GM19438 (cell line): Measurements from ENCODE around the gene EMD.
"Not testable (repeated sequence)": the region's sequence is repeated elsewhere in the genome, so short reads cannot be mapped to it uniquely, and the experiment has no call there.

Experiments
- ATAC-seq: cut with Tn5 transposase; IDR thresholded peaks from one replicate; pipeline ENCODE4 v1.9.1; 2021; ENCODE audit warnings: low read depth; ENCODE audit not compliant: unreplicated experiment

Gene EMD

DNA sequence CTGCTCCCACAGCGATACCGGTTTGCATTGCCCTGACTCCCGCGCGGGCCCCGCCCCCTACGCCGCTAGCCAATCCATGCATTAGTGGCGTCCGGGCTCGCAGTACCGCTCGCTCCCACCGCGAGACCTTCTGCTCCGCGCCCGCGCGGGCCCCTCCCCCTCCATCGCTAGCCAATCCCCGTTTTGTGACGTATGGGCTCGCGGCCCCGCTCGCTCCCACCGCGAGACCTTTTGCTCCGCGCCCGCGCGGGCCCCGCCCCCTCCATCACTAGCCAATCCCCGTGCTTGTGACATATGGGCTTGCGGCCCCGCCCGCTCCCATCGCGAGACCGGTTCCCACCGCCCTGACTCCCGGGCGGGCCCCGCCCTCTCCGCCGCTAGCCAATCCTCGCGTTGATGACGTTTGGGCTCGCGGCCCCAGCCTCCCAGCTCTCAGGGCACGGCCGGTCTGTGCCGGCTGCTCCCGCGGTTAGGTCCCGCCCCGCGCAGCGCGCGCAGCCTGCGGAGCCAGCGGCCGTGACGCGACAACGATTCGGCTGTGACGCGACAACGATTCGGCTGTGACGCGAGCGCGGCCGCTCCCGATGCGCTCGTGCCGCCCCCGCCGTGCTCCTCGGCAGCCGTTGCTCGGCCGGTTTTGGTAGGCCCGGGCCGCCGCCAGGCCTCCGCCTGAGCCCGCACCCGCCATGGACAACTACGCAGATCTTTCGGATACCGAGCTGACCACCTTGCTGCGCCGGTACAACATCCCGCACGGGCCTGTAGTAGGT lies at the start of gene EMD:
TSS of gene EMD (plus strand) at position 497 of the 770 bp plus-strand sequence. CDS start at position 687, 190 bp downstream.
- peak; percentile 87 for ATAC-seq

GRCh38 chrX:154332561-154332960 lies 46.5 kb upstream of the EMD start:
- no peak for ATAC-seq

- ATAC-seq = no peak
Observed at GRCh38 chrX:154333116-154333515, 46.0 kb upstream of the EMD start.

GRCh38 chrX:154333837-154334271 lies 45.2 kb upstream of the EMD start:
- ATAC-seq = peak; percentile 75

- ATAC-seq = no peak
Observed at GRCh38 chrX:154334496-154334895, 44.6 kb upstream of the EMD start.

DNA sequence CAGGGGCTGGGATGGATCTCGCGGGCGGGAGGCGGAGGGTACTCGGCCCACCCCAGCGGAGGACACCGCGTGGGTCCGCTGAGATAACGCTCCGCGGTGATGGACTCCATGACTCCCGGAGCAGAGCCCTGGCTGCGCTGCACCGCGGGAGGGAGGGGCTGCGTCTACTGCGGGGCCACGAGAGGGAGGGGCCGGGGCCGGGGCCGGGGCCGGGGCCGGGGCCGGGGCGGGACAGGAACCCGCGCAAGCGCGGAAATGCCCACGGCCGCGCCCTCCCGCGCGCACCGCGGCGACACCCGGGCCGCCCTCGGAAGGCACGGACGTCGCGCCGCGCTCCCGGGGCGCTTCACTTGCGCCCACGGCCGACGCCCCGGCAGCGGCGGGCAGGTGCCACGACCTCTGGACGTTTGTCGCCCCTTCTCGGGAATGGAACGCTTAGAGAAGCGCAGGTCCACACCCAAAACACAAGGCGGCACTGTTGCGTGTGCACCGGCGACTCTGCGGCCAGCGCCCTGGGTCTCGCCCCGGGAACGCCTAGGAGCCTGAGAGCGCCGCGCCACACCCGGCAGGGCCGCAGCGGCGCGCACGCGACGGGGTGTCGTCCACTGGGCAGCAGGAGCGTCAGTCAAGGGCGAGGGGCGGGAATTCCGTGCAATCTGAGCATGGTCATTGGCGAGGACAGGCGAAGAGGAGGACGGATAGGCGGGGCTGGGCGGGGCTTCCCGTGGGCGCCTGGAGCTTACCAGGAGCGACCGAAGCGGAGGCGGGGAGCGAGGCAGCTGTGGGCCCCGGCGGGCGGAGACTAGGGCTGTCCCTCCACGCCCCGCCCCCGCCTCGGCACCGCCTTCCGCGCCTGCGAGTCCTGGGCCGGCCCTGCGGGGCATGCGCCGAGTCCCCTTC lies 37.4 kb upstream of the EMD start:
- peak; percentile 66 for ATAC-seq

GRCh38 chrX:154343063-154343462 lies 36.0 kb upstream of the EMD start:
- not testable (repeated sequence) for ATAC-seq

DNA sequence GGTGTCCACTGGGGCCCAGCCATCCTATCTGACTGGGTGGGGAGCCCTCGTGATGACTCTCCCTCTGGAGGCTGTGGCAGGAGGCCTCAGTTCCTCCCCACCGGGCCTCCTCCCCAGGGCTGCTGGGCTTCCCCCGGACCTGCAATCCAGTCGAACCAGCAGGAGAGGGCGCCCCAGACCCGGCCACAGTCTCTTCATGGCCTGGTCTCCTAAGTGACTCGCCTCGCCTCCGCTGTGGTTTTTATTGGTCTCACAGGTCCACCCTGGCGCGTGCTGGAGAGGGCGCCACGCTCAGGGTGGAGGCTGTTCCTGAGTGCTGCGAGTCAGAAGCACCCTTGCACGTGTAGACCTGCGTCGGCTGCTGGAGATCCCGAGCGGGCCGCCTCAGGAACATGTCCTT lies 35.5 kb upstream of the EMD start:
- peak; percentile 40 for ATAC-seq

GRCh38 chrX:154348114-154348531 lies 31.0 kb upstream of the EMD start:
- no peak for ATAC-seq

GRCh38 chrX:154348646-154349358 lies 30.3 kb upstream of the EMD start:
- ATAC-seq = no peak

GRCh38 chrX:154349359-154349935 lies 29.6 kb upstream of the EMD start:
- ATAC-seq = no peak

DNA sequence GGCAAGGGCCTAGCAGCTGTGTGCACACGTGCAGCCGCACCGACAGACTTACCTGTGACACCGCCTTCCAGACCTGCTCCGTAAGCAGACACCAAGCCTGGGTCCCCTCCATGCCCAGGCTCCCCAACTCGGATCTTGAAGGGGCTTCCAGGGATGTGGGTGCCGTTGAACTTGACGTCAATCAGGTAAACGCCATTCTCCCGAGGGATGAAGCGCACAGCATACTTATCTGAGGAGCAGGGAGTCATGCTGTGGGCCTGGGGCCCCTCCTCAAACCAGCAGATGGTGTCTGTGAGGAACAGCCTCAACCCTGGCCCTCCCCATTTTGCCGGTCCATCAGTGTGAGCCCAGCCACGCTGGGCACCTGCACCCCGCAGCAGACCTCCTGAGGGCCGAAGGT lies 29.1 kb upstream of the EMD start:
- no peak for ATAC-seq

DNA sequence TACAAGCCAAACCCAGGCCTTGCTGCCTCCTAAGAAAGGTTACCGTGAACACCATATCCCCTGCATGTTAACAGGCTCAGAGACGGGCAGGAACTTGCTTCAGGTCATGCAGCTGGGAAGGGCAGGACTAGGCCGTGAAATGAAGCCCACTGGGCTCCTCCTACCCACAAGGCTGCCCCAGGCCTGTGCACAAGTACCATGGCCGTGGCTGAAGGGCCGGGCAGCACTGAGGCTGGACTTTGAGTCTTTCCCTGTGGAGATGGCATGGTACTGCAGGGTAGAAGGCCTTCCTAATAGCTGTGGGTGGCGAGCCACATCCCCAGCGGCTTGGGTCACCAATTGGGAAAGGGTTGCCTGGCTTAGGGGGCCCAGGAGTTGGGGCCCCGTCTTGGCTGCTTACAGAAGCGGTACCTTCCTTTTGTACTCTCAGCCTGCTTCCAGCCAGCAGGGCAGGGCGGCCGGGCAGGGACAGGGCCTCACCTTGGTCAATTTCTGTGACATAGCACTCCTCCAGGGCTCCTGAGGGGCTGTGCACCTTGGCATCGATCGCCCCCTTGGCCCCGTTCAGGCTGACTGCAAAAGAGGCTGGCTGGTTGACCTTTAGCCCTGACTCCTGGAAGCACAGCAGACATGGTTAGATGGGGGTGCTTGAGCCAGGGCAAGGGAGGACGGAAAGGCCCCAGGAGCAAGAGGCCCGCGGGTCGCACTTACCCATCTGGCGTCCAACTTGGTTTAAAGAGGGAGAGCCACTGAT lies 28.5 kb upstream of the EMD start:
- no peak for ATAC-seq

- no peak for ATAC-seq
Observed at GRCh38 chrX:154351183-154352011, 27.7 kb upstream of the EMD start.

DNA sequence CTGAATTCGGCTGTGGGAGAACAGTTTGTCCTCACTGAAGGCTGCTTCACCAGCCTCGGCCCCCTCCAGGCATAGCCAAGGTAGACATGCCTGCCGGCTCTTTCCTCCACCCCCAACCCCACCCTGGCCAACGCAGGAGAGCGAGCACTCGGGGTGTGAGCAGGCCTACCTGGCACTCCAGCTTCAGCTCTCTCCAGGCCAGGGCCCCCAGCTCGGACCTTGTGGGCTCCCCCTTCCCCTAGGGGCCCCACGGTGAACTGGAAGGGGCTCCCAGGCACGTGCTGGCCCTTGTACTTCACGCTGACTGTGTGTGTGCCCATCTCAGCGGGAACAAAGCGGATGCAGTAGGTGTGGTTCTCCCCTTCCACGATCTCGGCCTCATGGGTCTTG lies 27.1 kb upstream of the EMD start:
- ATAC-seq = no peak

GRCh38 chrX:154352466-154352865 lies 26.6 kb upstream of the EMD start:
- ATAC-seq = no peak

DNA sequence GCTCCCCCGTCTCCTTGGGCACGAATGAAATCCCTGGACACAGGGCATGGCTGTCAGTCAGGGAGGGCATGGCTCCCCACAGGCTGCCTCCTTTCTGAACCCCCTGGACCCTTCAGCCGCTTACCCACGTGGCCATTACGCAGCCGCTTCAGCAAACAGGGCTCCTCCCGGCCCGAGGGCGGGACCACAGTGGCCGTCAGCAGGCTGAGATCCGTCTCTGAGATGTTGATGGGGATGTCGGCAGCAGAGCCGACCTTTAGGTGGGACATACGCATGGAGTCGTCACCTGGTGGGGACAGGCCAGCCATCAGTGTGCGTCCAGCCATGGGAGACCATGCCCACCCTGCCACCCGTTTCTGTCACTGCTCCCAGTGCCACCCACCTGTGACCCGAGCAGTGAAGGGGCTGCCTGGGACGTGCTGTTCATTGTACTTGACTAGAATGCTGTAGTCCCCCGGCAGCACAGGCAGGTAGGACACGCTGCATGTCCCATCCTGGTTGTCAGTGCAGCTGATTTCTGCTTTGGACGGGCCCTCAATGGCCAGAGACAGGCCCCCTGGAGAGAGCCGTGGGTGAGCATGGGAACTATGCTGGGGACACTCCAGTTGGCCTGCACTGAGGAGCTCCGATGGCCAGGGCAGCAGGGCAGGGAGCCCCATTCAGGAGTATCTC lies 25.8 kb upstream of the EMD start:
- ATAC-seq = no peak

DNA sequence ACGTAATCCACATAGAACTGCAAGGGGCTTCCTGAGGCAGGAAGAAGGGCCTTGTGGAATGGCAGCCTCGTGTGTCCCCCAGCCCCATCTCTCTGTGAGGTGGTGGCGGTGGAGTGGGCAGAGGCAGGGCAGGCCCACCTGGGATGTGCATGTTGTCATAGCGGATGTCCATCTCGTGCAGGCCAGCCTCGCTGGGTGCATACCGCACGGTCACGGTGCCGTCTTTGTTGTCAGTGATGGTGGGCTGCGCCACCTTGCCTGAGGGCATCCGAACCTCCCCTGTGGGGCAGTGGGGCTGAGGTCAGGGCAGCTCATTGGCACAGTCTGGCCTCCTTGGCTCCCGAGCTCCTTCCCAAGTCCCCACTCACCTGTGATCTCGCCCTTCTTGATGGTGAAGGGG lies 25.1 kb upstream of the EMD start:
- ATAC-seq = no peak

GRCh38 chrX:154354516-154354915 lies 24.6 kb upstream of the EMD start:
- ATAC-seq = no peak
